Gastroesophageal sphincter (tissue), 4 donors: ENCODE results near the gene HNRNPA3. TPM values are rescaled to one million over a fixed set of nuclear protein-coding genes. Genes with fewer than 3 reads are reported as not detected.

Experiments used
- ATAC-seq: fragments of 150-250 bp; one replicate; pipeline ENCODE4 v1.9.1; 2016; ENCODE audit warnings: mild to moderate bottlenecking, moderate library complexity
- H3K27ac ChIP-seq, 4 donors: fragments of 200-600 bp; sonication (generic) in 3 of 4; 1 replicate in 3 of 4; 2 replicates in 1 of 4; pipeline ENCODE4 v1.5.1; 2016 to 2019
- H3K27me3 ChIP-seq: fragments of 200-600 bp; sonication (generic); one replicate; pipeline ENCODE4 v1.5.1; 2019
- H3K36me3 ChIP-seq, 2 donors: fragments of 200-600 bp; sonication (generic); one replicate each; pipeline ENCODE4 v1.5.1; 2019; ENCODE audit warnings: control low read depth in 1 of 2
- H3K4me1 ChIP-seq, 3 donors: fragments of 200-600 bp; sonication (generic); 1 replicate in 2 of 3; 2 replicates in 1 of 3; pipeline ENCODE4 v1.5.1; 2016 to 2019; ENCODE audit warnings: control low read depth in 2 of 3
- H3K4me3 ChIP-seq, 2 donors: fragments of 200-600 bp; sonication (generic); one replicate each; pipeline ENCODE4 v1.5.1; 2019; ENCODE audit warnings: mild to moderate bottlenecking in 1 of 2, moderate library complexity in 1 of 2
- H3K9me3 ChIP-seq, 3 donors: fragments of 200-600 bp; sonication (generic); one replicate each; pipeline ENCODE4 v1.5.1; 2017 to 2019; ENCODE audit warnings: control low read depth in 2 of 3
- EP300 ChIP-seq: sonication (generic); formaldehyde crosslinking; IDR thresholded peaks from one replicate; pipeline ENCODE4 v1.6.1; 2017; ENCODE audit warnings: antibody characterized with exemption, mild to moderate bottlenecking
- POLR2A ChIP-seq, 2 donors: fragments of 450-650 bp; IDR thresholded peaks; one replicate each; pipeline ENCODE4 v1.6.1; 2017; ENCODE audit warnings: antibody characterized with exemption in 2 of 2, mild to moderate bottlenecking in 2 of 2, moderate library complexity in 1 of 2
- POLR2AphosphoS5 ChIP-seq: sonication (generic); formaldehyde crosslinking; IDR thresholded peaks from one replicate; pipeline ENCODE4 v1.6.1; 2017; ENCODE audit warnings: antibody characterized with exemption
- WGBS, 2 donors: methylation state at CpG; one replicate each; pipeline ENCODE4 v1.1.5; 2018; ENCODE audit warnings: low coverage in 1 of 2; 5-methylcytosine and 5-hydroxymethylcytosine counted together
- total RNA-seq, 4 donors: library from RNA; depleted of rRNA; stranded (reverse); fragments of >200 nt; gene quantifications; one replicate each; pipeline ENCODE4 v1.1.0, GENCODE V29; 2016
- TF ChIP-seq, protein P1 (sequence below), 4 experiments: fragments of 200-600 bp in 2 of 4; fragments of 450-650 bp in 2 of 4; sonication (generic) in 1 of 4; IDR thresholded peaks; one replicate each; pipeline ENCODE4 v1.5.1; 2017 to 2019; ENCODE audit warnings: antibody characterized with exemption in 4 of 4, mild to moderate bottlenecking in 2 of 4, moderate library complexity in 2 of 4

HNRNPA3 gene
- total RNA-seq, 4 donors from 2014 or later: 58.4 to 87.8 (median 73.1) TPM

DNA sequence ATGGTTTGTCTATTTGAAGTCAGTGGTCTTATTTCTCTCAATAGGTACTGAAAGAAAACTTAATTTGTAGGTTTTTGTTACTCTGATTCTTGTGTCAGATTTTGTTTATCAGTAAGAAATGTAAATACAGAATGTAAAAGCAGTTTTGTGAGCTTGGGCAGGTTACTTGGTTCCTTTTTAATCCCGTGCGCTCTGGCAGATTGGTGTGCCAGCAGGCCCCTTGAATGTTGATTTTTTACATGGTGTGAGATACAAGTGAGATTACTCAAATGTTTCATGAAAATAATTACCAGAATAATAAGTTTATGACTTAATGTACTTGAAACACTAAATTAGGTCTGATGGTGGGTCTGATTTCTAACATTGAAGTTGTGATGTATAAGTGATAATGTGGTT lies 13.4 kb downstream of the HNRNPA3 start:
- H3K36me3 ChIP-seq: peaks cover 5 to 56% of the 10 kb centered on the region in 2 donors
- peaks cover 0 to 49% (median 0%) of the 10 kb centered on the region in 3 donors for H3K4me1 ChIP-seq
- no peaks in the 10 kb centered on the region for H3K27me3 ChIP-seq
- no peaks in the 10 kb centered on the region for H3K9me3 ChIP-seq
- no peak for ATAC-seq
- peak overlapping the region in 1 of 4 donors; percentile 42 for H3K27ac ChIP-seq
- WGBS, 2 donors: 73 to 81% methylated on average over 2 of the region's 2 CpGs
- TF ChIP-seq, protein P1, sequence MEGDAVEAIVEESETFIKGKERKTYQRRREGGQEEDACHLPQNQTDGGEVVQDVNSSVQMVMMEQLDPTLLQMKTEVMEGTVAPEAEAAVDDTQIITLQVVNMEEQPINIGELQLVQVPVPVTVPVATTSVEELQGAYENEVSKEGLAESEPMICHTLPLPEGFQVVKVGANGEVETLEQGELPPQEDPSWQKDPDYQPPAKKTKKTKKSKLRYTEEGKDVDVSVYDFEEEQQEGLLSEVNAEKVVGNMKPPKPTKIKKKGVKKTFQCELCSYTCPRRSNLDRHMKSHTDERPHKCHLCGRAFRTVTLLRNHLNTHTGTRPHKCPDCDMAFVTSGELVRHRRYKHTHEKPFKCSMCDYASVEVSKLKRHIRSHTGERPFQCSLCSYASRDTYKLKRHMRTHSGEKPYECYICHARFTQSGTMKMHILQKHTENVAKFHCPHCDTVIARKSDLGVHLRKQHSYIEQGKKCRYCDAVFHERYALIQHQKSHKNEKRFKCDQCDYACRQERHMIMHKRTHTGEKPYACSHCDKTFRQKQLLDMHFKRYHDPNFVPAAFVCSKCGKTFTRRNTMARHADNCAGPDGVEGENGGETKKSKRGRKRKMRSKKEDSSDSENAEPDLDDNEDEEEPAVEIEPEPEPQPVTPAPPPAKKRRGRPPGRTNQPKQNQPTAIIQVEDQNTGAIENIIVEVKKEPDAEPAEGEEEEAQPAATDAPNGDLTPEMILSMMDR (IDR thresholded peaks at IDR 0.05): no peak
- TF ChIP-seq POLR2A (IDR thresholded peaks at IDR 0.05): no peak
- TF ChIP-seq EP300: no peak
- no peak for TF ChIP-seq POLR2AphosphoS5
- no peak overlapping the region for H3K4me3 ChIP-seq

DNA sequence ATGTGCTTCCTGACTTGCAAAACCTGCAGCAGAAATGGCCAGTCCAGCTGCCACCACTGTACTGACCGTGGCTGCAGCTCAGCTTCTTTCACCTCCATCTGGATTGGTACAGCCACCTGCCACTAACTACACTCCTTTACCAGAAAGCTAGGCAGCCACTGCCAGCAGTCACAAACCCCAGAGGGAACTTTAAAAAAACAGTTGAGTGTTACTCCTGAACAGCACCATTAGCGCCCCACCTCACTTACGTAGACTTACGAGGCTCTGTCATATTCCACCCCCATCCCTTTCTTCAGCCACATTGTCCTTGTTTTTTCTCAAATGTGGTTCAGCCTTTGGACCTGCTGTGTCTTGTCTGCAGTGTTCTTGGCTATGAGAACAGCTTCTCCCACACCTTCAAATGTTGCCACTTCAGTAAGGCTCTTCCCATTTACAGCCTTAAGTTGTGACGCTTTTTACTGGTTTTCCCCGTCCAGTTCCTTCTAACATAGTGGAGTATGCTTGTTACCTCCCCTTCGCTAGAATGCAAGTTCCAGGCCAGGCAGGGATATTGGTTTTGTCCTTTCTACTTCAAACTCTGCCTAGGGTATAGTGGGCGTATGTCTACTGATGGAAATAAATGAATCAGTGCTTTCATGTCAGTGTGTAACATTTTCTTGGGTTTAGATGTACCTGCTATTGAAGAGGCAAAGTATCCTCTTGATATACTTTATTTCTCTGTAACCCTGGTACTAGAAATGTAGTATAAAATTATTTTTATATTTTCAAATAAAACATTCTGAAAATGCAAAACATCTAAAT lies 17.0 kb downstream of the HNRNPA3 start:
- Histone ChIP-seq H3K27me3 (no peaks in the 10 kb centered on the region), H3K9me3 (no peaks in the 10 kb centered on the region), H3K4me1 (peaks cover 0 to 55% (median 0%) of the 10 kb centered on the region in 3 donors), H3K27ac (peak overlapping the region in 2 of 4 donors; percentile 2 to 26), H3K36me3 (peaks cover 11 to 66% of the 10 kb centered on the region in 2 donors), H3K4me3 (no peak overlapping the region)
- no peak for ATAC-seq
- TF ChIP-seq POLR2AphosphoS5: peak; percentile 14
- TF ChIP-seq, protein P1 (IDR thresholded peaks at IDR 0.05): no peak
- no peak for TF ChIP-seq POLR2A (IDR thresholded peaks at IDR 0.05)
- WGBS, 2 donors: 91 to 100% methylated on average over 4 to 7 of the region's 8 CpGs

DNA sequence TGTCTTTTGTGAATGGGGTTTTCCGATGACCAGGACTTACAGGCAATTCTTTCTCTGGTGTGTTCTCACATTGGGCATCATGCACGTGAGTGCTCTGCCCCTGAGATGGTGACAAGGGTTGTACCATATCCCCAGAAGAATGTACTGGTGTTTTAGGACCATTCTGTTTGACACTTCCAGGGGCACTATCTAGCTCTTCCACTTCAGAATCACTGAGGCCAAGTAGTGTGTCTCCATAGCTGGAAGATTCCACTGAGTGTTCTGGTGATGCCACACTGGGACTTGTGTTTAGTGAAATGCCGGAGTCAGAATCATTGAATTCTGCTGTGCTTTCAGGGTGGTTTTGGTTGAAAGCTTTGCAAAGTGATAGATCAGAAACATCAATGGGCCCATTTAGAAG lies 18.7 kb downstream of the HNRNPA3 start:
- H3K27ac ChIP-seq: no peak overlapping the region
- no peak for ATAC-seq
- no peaks in the 10 kb centered on the region for H3K27me3 ChIP-seq
- H3K4me3 ChIP-seq: no peak overlapping the region
- TF ChIP-seq POLR2A (IDR thresholded peaks at IDR 0.05) (no peak), POLR2AphosphoS5 (peak; percentile 6)
- WGBS, 2 donors: 83 to 100% methylated on average over 1 to 3 of the region's 3 CpGs
- H3K36me3 ChIP-seq: peaks cover 8 to 65% of the 10 kb centered on the region in 2 donors
- H3K4me1 ChIP-seq: peaks cover 0 to 71% (median 0%) of the 10 kb centered on the region in 3 donors
- no peaks in the 10 kb centered on the region for H3K9me3 ChIP-seq

DNA sequence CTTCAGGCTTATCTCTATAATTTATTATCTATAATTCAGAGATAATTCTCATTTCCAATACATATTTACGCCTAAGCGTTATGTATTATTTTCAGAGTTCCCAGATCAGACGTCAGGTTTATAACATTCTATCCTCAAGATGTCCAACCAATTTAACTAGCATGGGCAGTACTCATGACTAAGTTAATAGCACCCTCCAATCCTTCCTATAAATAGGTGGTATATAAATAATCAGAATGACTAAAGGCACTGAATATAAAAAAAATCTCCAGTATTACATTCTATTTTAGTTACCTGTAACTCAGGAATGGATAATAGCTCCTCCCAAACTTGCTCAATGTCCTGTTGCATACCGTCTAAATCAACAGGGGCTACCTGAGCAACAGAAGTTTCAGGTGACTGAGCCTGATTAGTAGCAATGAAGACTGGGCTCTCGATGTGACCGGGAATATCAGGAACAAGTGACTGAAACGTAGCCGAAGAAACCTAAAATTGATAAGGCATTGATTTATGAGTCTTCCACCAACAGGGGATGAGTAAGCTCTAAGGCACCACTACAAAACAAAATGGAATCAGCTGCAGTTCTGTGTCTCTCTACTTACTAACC lies 19.6 kb downstream of the HNRNPA3 start:
- Histone ChIP-seq H3K4me3 (no peak overlapping the region), H3K27me3 (no peaks in the 10 kb centered on the region), H3K27ac (no peak overlapping the region), H3K9me3 (no peaks in the 10 kb centered on the region), H3K36me3 (peaks cover 8 to 65% of the 10 kb centered on the region in 2 donors), H3K4me1 (peaks cover 0 to 75% (median 0%) of the 10 kb centered on the region in 3 donors)
- no peak for ATAC-seq
- WGBS, 2 donors: 79 to 92% methylated on average over 7 to 8 of the region's 8 CpGs
- TF ChIP-seq POLR2AphosphoS5 (no peak), POLR2A (IDR thresholded peaks at IDR 0.05) (no peak), EP300 (no peak)
- TF ChIP-seq, protein P1 (IDR thresholded peaks at IDR 0.05): no peak

DNA sequence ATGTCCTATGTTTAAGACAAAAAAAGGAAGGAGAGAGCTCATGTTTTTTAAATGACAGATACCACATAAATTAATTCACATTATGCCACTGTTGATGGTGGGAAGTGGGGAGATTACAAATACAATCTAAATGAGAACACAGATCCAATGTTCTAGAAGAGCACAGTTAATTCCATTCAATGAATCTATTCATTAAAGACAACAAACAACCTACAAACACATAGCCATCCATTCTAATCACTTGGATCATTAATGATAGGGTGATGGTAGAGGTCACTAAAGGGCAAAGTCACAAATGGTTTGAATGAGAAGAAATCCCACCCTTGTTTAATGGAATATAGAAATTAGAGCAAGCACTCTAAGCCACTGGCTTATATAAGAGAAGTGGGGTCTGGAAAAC lies 21.7 kb downstream of the HNRNPA3 start:
- Histone ChIP-seq H3K27ac (peak overlapping the region in 2 of 4 donors; percentile 3 to 23), H3K4me1 (peaks cover 0 to 77% (median 15%) of the 10 kb centered on the region in 3 donors), H3K4me3 (no peak overlapping the region), H3K36me3 (peaks cover 5 to 59% of the 10 kb centered on the region in 2 donors), H3K9me3 (no peaks in the 10 kb centered on the region), H3K27me3 (no peaks in the 10 kb centered on the region)
- TF ChIP-seq EP300 (no peak), POLR2A (IDR thresholded peaks at IDR 0.05) (no peak), POLR2AphosphoS5 (no peak)
- TF ChIP-seq, protein P1 (IDR thresholded peaks at IDR 0.05): no peak
- ATAC-seq: no peak
